Neuronal stem cell (in vitro differentiated cells): Measurements from ENCODE around the gene SEMA3D.

Source experiments
- DNase-seq: peaks from one replicate; pipeline ENCODE4 v3.0.0-alpha.2; 2013; ENCODE audit warnings: low spot score
- H2AFZ ChIP-seq: one replicate; pipeline ENCODE4 v1.6.1; 2013; ENCODE audit warnings: mild to moderate bottlenecking, low read length, inconsistent platforms
- H2AK5ac ChIP-seq: 2 replicates; pipeline ENCODE4 v1.6.1; 2013; ENCODE audit warnings: low read depth, mild to moderate bottlenecking, inconsistent platforms, low read length, moderate library complexity, mixed read lengths
- H2BK120ac ChIP-seq: 2 replicates; pipeline ENCODE4 v1.6.1; 2013; ENCODE audit warnings: low read depth, mild to moderate bottlenecking, inconsistent platforms, low read length, moderate library complexity, mixed read lengths
- H2BK12ac ChIP-seq: one replicate; pipeline ENCODE4 v1.6.1; 2013; ENCODE audit warnings: low read length, inconsistent platforms
- H2BK15ac ChIP-seq: 2 replicates; pipeline ENCODE4 v1.6.1; 2013; ENCODE audit warnings: mild to moderate bottlenecking, low read length, inconsistent platforms, mixed read lengths
- H2BK5ac ChIP-seq: one replicate; pipeline ENCODE4 v1.6.1; 2013; ENCODE audit warnings: inconsistent platforms, mild to moderate bottlenecking, low read length, moderate library complexity
- H3K14ac ChIP-seq: one replicate; pipeline ENCODE4 v1.6.1; 2013; ENCODE audit warnings: low read length, inconsistent platforms
- H3K18ac ChIP-seq: 2 replicates; pipeline ENCODE4 v1.6.1; 2013; ENCODE audit warnings: low read length, inconsistent platforms
- H3K23ac ChIP-seq: 2 replicates; pipeline ENCODE4 v1.6.1; 2013; ENCODE audit warnings: low read depth, mild to moderate bottlenecking, mixed read lengths, low read length, inconsistent platforms; ENCODE audit not compliant: poor library complexity
- H3K27ac ChIP-seq: replicated peaks from 3 replicates; pipeline ENCODE4 v1.5.1; 2013; ENCODE audit warnings: low read length, inconsistent platforms
- H3K27me3 ChIP-seq, 3 experiments: 2 replicates each; pipeline ENCODE4 v1.6.1; 2013; ENCODE audit warnings: low read length in 3 of 3, mild to moderate bottlenecking in 2 of 3, inconsistent platforms in 1 of 3, low read depth in 1 of 3, mixed read lengths in 1 of 3, moderate library complexity in 1 of 3; ENCODE audit not compliant: control insufficient read depth in 3 of 3, insufficient read depth in 3 of 3
- H3K36me3 ChIP-seq, 2 donors: replicated peaks in 1 of 2; 2 replicates each; pipeline ENCODE4 v1.6.1; 2013; ENCODE audit warnings: low read length in 2 of 2; ENCODE audit not compliant: control insufficient read depth in 2 of 2, insufficient read depth in 2 of 2
- H3K4ac ChIP-seq: 2 replicates; pipeline ENCODE4 v1.6.1; 2013; ENCODE audit warnings: inconsistent platforms, mild to moderate bottlenecking, low read length, moderate library complexity
- H3K4me1 ChIP-seq, 2 donors: 1 replicate in 1 of 2; 2 replicates in 1 of 2; pipeline ENCODE4 v1.6.1; 2013; ENCODE audit warnings: low read length in 2 of 2, low read depth in 1 of 2; ENCODE audit not compliant: control insufficient read depth in 2 of 2, insufficient read depth in 1 of 2
- H3K4me2 ChIP-seq: one replicate; pipeline ENCODE4 v1.6.1; 2013; ENCODE audit warnings: mild to moderate bottlenecking, low read length, inconsistent platforms; ENCODE audit not compliant: insufficient read depth, poor library complexity, severe bottlenecking
- H3K4me3 ChIP-seq, 2 donors: 2 replicates each; pipeline ENCODE4 v1.5.1; 2013; ENCODE audit warnings: low read length in 2 of 2, mild to moderate bottlenecking in 2 of 2, inconsistent platforms in 1 of 2, moderate library complexity in 1 of 2
- H3K79me1 ChIP-seq: one replicate; pipeline ENCODE4 v1.6.1; 2013; ENCODE audit warnings: low read depth, mild to moderate bottlenecking, inconsistent platforms, low read length, moderate library complexity
- H3K9ac ChIP-seq: one replicate; pipeline ENCODE4 v1.6.1; 2013; ENCODE audit warnings: mild to moderate bottlenecking, low read depth, low read length, inconsistent platforms; ENCODE audit not compliant: poor library complexity
- H3K9me3 ChIP-seq, 2 donors: replicated peaks in 1 of 2; 2 replicates each; pipeline versions ENCODE3 to v1.6.1; 2013; ENCODE audit warnings: low read length in 2 of 2, mild to moderate bottlenecking in 2 of 2, inconsistent platforms in 1 of 2, low read depth in 1 of 2, mixed read lengths in 1 of 2, moderate library complexity in 1 of 2; ENCODE audit not compliant: control insufficient read depth in 2 of 2, insufficient read depth in 1 of 2
- H4K8ac ChIP-seq: one replicate; pipeline ENCODE4 v1.6.1; 2013; ENCODE audit warnings: low read depth, mild to moderate bottlenecking, inconsistent platforms, low read length, moderate library complexity
- H4K91ac ChIP-seq: one replicate; pipeline ENCODE4 v1.6.1; 2013; ENCODE audit warnings: low read length, low read depth, mild to moderate bottlenecking, inconsistent platforms; ENCODE audit not compliant: poor library complexity
- WGBS, 2 donors: extraction: QIAGEN DNeasy Blood & Tissue Kit; methylation state at CpG; one replicate each; pipeline ENCODE4 v1.1.7; 2013; ENCODE audit warnings: missing lambda C conversion rate in 2 of 2, mixed read lengths in 1 of 2; ENCODE audit not compliant: insufficient read length in 2 of 2, insufficient replicate concordance in 1 of 2; ENCODE audit errors: extremely low coverage in 2 of 2; 5-methylcytosine and 5-hydroxymethylcytosine counted together

Gene SEMA3D

GRCh38 chr7:85090143-85090542, 96.7 kb downstream of the SEMA3D start:
- Histone ChIP-seq H3K9me3 (no peaks in the 10 kb centered on the region), H2AK5ac (no peak overlapping the region), H3K23ac (no peak overlapping the region), H4K91ac (no peak overlapping the region), H2BK15ac (no peak overlapping the region), H2BK12ac (no peak overlapping the region), H3K4me1 (no peaks in the 10 kb centered on the region), H3K14ac (no peak overlapping the region), H2BK120ac (no peak overlapping the region), H3K4me3 (no peak overlapping the region), H3K36me3 (no peaks in the 10 kb centered on the region), H3K27ac (no peak overlapping the region), H3K27me3 (no peaks in the 10 kb centered on the region), H3K79me1 (no peaks in the 10 kb centered on the region), H2AFZ (no peak overlapping the region), H3K18ac (no peak overlapping the region), H3K4ac (no peak overlapping the region), H3K9ac (no peak overlapping the region), H3K4me2 (no peak overlapping the region), H2BK5ac (no peak overlapping the region), H4K8ac (no peak overlapping the region)
- DNase-seq = no peak
- WGBS, 2 donors = no CpG with 5 or more reads among the region's 6 CpGs

GRCh38 chr7:85081846-85082245, 105.0 kb downstream of the SEMA3D start:
- H3K9ac ChIP-seq = no peak overlapping the region
- no peaks in the 10 kb centered on the region for H3K9me3 ChIP-seq
- WGBS, 2 donors = no CpG with 5 or more reads among the region's 1 CpG
- H3K23ac ChIP-seq = no peak overlapping the region
- no peak overlapping the region for H2BK15ac ChIP-seq
- H3K27me3 ChIP-seq = no peaks in the 10 kb centered on the region
- H3K4me1 ChIP-seq = no peaks in the 10 kb centered on the region
- H2BK12ac ChIP-seq = no peak overlapping the region
- no peak for DNase-seq
- no peak overlapping the region for H3K4ac ChIP-seq
- H3K4me3 ChIP-seq = no peak overlapping the region
- no peak overlapping the region for H3K18ac ChIP-seq
- no peak overlapping the region for H2BK120ac ChIP-seq
- no peaks in the 10 kb centered on the region for H3K79me1 ChIP-seq
- H2BK5ac ChIP-seq = no peak overlapping the region
- H3K36me3 ChIP-seq = no peaks in the 10 kb centered on the region
- H3K14ac ChIP-seq = no peak overlapping the region
- H3K4me2 ChIP-seq = no peak overlapping the region
- H2AK5ac ChIP-seq = no peak overlapping the region
- no peak overlapping the region for H4K91ac ChIP-seq
- H3K27ac ChIP-seq = no peak overlapping the region
- H2AFZ ChIP-seq = no peak overlapping the region
- H4K8ac ChIP-seq = no peak overlapping the region

GRCh38 chr7:85081392-85081791, 105.5 kb downstream of the SEMA3D start:
- Histone ChIP-seq H3K4me2 (no peak overlapping the region), H3K4me3 (no peak overlapping the region), H3K27me3 (no peaks in the 10 kb centered on the region), H2BK15ac (no peak overlapping the region), H3K27ac (no peak overlapping the region), H4K91ac (no peak overlapping the region), H3K14ac (no peak overlapping the region), H2BK120ac (no peak overlapping the region), H3K18ac (no peak overlapping the region), H3K36me3 (no peaks in the 10 kb centered on the region), H2BK12ac (no peak overlapping the region), H3K9me3 (no peaks in the 10 kb centered on the region), H3K9ac (no peak overlapping the region), H2AFZ (no peak overlapping the region), H2AK5ac (no peak overlapping the region), H3K23ac (no peak overlapping the region), H3K79me1 (no peaks in the 10 kb centered on the region), H3K4me1 (no peaks in the 10 kb centered on the region), H3K4ac (no peak overlapping the region), H4K8ac (no peak overlapping the region), H2BK5ac (no peak overlapping the region)
- DNase-seq = no peak
- no CpG with 5 or more reads among the region's 1 CpG for WGBS, 2 donors

GRCh38 chr7:85079434-85079833, 107.4 kb downstream of the SEMA3D start:
- no peak overlapping the region for H2AK5ac ChIP-seq
- no peaks in the 10 kb centered on the region for H3K79me1 ChIP-seq
- H4K8ac ChIP-seq = no peak overlapping the region
- H2BK15ac ChIP-seq = no peak overlapping the region
- H3K27me3 ChIP-seq = no peaks in the 10 kb centered on the region
- no peak overlapping the region for H3K4ac ChIP-seq
- H3K14ac ChIP-seq = no peak overlapping the region
- no peak overlapping the region for H2AFZ ChIP-seq
- no peak overlapping the region for H2BK5ac ChIP-seq
- no peak overlapping the region for H2BK120ac ChIP-seq
- no peak overlapping the region for H3K23ac ChIP-seq
- no peak overlapping the region for H3K9ac ChIP-seq
- no CpG with 5 or more reads among the region's 1 CpG for WGBS, 2 donors
- H4K91ac ChIP-seq = no peak overlapping the region
- H3K4me3 ChIP-seq = no peak overlapping the region
- H3K4me2 ChIP-seq = no peak overlapping the region
- H3K9me3 ChIP-seq = no peaks in the 10 kb centered on the region
- no peak overlapping the region for H3K27ac ChIP-seq
- no peak overlapping the region for H3K18ac ChIP-seq
- no peaks in the 10 kb centered on the region for H3K36me3 ChIP-seq
- H2BK12ac ChIP-seq = no peak overlapping the region
- DNase-seq = no peak
- no peaks in the 10 kb centered on the region for H3K4me1 ChIP-seq
